H1 (cell line): ENCODE results near the gene SIM2. TPM values are rescaled to one million over a fixed set of nuclear protein-coding genes. Genes with fewer than 3 reads are reported as not detected.

Source experiments
- ATF2 ChIP-seq: IDR thresholded peaks from 2 replicates; pipeline ENCODE4 v1.6.1; 2012; ENCODE audit warnings: low read length, inconsistent platforms
- CHD7 ChIP-seq: fragments of 300-600 bp; sonication (generic); IDR thresholded peaks from 2 replicates; pipeline ENCODE4 v1.7.1; 2012; ENCODE audit warnings: low read length, moderate library complexity, mild to moderate bottlenecking, inconsistent platforms; ENCODE audit not compliant: insufficient replicate concordance
- E2F6 ChIP-seq: IDR thresholded peaks from 2 replicates; pipeline ENCODE4 v1.6.1; 2012; ENCODE audit warnings: inconsistent platforms
- EZH2 ChIP-seq: fragments of 200-600 bp; sonication (generic); IDR thresholded peaks from 2 replicates; pipeline ENCODE4 v1.7.1; 2012; ENCODE audit warnings: low read depth, mild to moderate bottlenecking, moderate library complexity, low read length, inconsistent platforms; ENCODE audit not compliant: severe bottlenecking
- FOSL1 ChIP-seq: IDR thresholded peaks from 2 replicates; pipeline ENCODE4 v1.6.1; 2011; ENCODE audit warnings: mild to moderate bottlenecking, low read depth, low read length, moderate library complexity; ENCODE audit not compliant: insufficient read depth
- GTF2F1 ChIP-seq: IDR thresholded peaks from 2 replicates; pipeline ENCODE4 v1.6.1; 2012; ENCODE audit warnings: low read depth, low read length, improper control_type of control experiment, borderline replicate concordance
- HDAC6 ChIP-seq: IDR thresholded peaks from one replicate; pipeline ENCODE4 v1.7.1; 2012; ENCODE audit warnings: low read depth, mild to moderate bottlenecking, inconsistent platforms, low read length, moderate library complexity
- RFX5 ChIP-seq: IDR thresholded peaks from 2 replicates; pipeline ENCODE4 v1.6.1; 2011; ENCODE audit warnings: low read depth, low read length, improper control_type of control experiment, borderline replicate concordance
- TAF1 ChIP-seq: IDR thresholded peaks from 2 replicates; pipeline ENCODE4 v1.6.1; 2011; ENCODE audit warnings: mild to moderate bottlenecking, low read depth, low read length
- polyA plus RNA-seq, 7 experiments: library from polyadenylated mRNA; depleted of rRNA in 3 of 7; stranded (reverse) in 5 of 7; unstranded in 2 of 7; fragments of >200 nt in 5 of 7; fragments of 200-250 nt in 2 of 7; gene quantifications; 1 replicate in 5 of 7; 2 replicates in 1 of 7; 4 replicates in 1 of 7; pipeline versions ENCODE4 v1.2.1 to v1.2.3, GENCODE V29; 2011 to 2013; ENCODE audit warnings: missing spikeins in 2 of 7, mixed read lengths in 2 of 7
- total RNA-seq: library from RNA; stranded (reverse); fragmentation: NEBNext Ultra II Directional; extraction: Animal tissue kit (Norgen Biotek cat#: 25700); gene quantifications from 2 replicates; pipeline ENCODE4 v1.2.1, GENCODE V29; 2021

Gene SIM2
- total and polyA plus RNA-seq, 2 of the 8 experiments (the other 6 are each of a cell fraction or from before 2014, with no cell fraction given) = 0.05 to 0.26 TPM

- TF ChIP-seq CHD7 = no peak
- TF ChIP-seq EZH2 = no peak
- TF ChIP-seq FOSL1 = no peak
- TF ChIP-seq TAF1 = no peak
- TF ChIP-seq GTF2F1 = no peak
- no peak for TF ChIP-seq E2F6
- TF ChIP-seq HDAC6 = no peak
- no peak for TF ChIP-seq RFX5
- TF ChIP-seq ATF2 = no peak
These were observed 27.1 kb upstream of the SIM2 start (continued) for GRCh38 chr21:36671836-36672235.
